MM.1S (cell line): Measurements from ENCODE around the gene FRMD3.

Experiments used
- DNase-seq: peaks from one replicate; pipeline ENCODE4 v3.0.0-alpha.2; 2015
- H2AFZ ChIP-seq: fragments of 300-600 bp; sonication (generic); 2 replicates; pipeline ENCODE4 v1.6.0; 2016; ENCODE audit warnings: antibody characterized with exemption, low read length
- H3F3A ChIP-seq: fragments of 300-600 bp; sonication (generic); 2 replicates; pipeline ENCODE4 v1.6.1; 2016; ENCODE audit warnings: mild to moderate bottlenecking, antibody characterized with exemption, low read length, moderate library complexity, mixed read lengths; ENCODE audit not compliant: insufficient read depth
- H3K27ac ChIP-seq: fragments of 300-600 bp; sonication (generic); 2 replicates; pipeline ENCODE4 v1.5.1; 2016; ENCODE audit warnings: mild to moderate bottlenecking, low read length
- H3K27me3 ChIP-seq: fragments of 300-600 bp; sonication (generic); replicated peaks from 2 replicates; pipeline ENCODE4 v1.6.0; 2016; ENCODE audit warnings: low read length; ENCODE audit not compliant: insufficient read depth
- H3K36me3 ChIP-seq: fragments of 300-600 bp; sonication (generic); replicated peaks from 2 replicates; pipeline ENCODE4 v1.6.1; 2016; ENCODE audit warnings: mild to moderate bottlenecking, low read length, mixed read lengths; ENCODE audit not compliant: insufficient read depth
- H3K4me1 ChIP-seq: fragments of 300-600 bp; sonication (generic); 2 replicates; pipeline ENCODE4 v1.6.1; 2016; ENCODE audit warnings: low read length, mixed read lengths
- H3K4me2 ChIP-seq: fragments of 300-600 bp; sonication (generic); 2 replicates; pipeline ENCODE4 v1.6.0; 2016; ENCODE audit warnings: low read depth, low read length
- H3K4me3 ChIP-seq: fragments of 300-600 bp; sonication (generic); 2 replicates; pipeline ENCODE4 v1.5.1; 2016; ENCODE audit warnings: low read length, mixed read lengths
- H3K79me2 ChIP-seq: fragments of 300-600 bp; sonication (generic); 2 replicates; pipeline ENCODE4 v1.6.1; 2016; ENCODE audit warnings: mixed run types, low read length, mixed read lengths
- H3K9ac ChIP-seq: fragments of 300-600 bp; sonication (generic); 2 replicates; pipeline ENCODE4 v1.6.1; 2016; ENCODE audit warnings: low read length, mixed read lengths
- H3K9me2 ChIP-seq: fragments of 300-600 bp; sonication (generic); replicated peaks from 2 replicates; pipeline ENCODE4 v1.6.1; 2016; ENCODE audit warnings: mild to moderate bottlenecking, low read length, mixed read lengths; ENCODE audit not compliant: insufficient read depth
- H3K9me3 ChIP-seq: fragments of 300-600 bp; sonication (generic); replicated peaks from 2 replicates; pipeline ENCODE4 v1.6.1; 2016; ENCODE audit warnings: mild to moderate bottlenecking, low read length, mixed read lengths; ENCODE audit not compliant: insufficient read depth
- H4K20me1 ChIP-seq: fragments of 300-600 bp; sonication (generic); 2 replicates; pipeline ENCODE4 v1.6.1; 2016; ENCODE audit warnings: mild to moderate bottlenecking, low read length, moderate library complexity, mixed read lengths; ENCODE audit not compliant: insufficient read depth
- CTCF ChIP-seq: fragments of 300-600 bp; sonication (generic); IDR thresholded peaks from 2 replicates; pipeline ENCODE4 v1.5.1; 2016; ENCODE audit warnings: antibody characterized with exemption, low read length, mixed read lengths
- EZH2 ChIP-seq: fragments of 300-600 bp; sonication (generic); optimal IDR thresholded peaks from 2 replicates; pipeline ENCODE3; 2017; ENCODE audit warnings: low read depth, mild to moderate bottlenecking, antibody characterized with exemption, low read length, mixed read lengths
- EZH2phosphoT487 ChIP-seq: fragments of 300-600 bp; sonication (generic); IDR thresholded peaks from 2 replicates; pipeline ENCODE4 v1.6.1; 2018; ENCODE audit warnings: antibody characterized with exemption, low read length

FRMD3 gene

GRCh38 chr9:83413367-83413766 is 124.8 kb downstream of the FRMD3 start:
- Histone ChIP-seq H3K9ac (no peak overlapping the region), H3K9me2 (no peaks in the 10 kb centered on the region), H3K36me3 (no peaks in the 10 kb centered on the region), H3K4me2 (no peak overlapping the region), H3K9me3 (no peaks in the 10 kb centered on the region), H3F3A (no peaks in the 10 kb centered on the region), H2AFZ (no peak overlapping the region), H3K27me3 (no peaks in the 10 kb centered on the region), H3K4me3 (no peak overlapping the region), H3K27ac (no peak overlapping the region), H3K4me1 (no peaks in the 10 kb centered on the region), H4K20me1 (no peaks in the 10 kb centered on the region), H3K79me2 (no peaks in the 10 kb centered on the region)
- no peak for DNase-seq
- TF ChIP-seq EZH2 (no peak), CTCF (no peak), EZH2phosphoT487 (no peak)

- H3K27ac ChIP-seq: no peak overlapping the region
Measured at GRCh38 chr9:83410701-83411100, 127.5 kb downstream of the FRMD3 start.

GRCh38 chr9:83406921-83407320 is 131.3 kb downstream of the FRMD3 start:
- no peaks in the 10 kb centered on the region for H3F3A ChIP-seq
- H3K79me2 ChIP-seq: no peaks in the 10 kb centered on the region
- no peak overlapping the region for H3K9ac ChIP-seq
- no peaks in the 10 kb centered on the region for H3K4me1 ChIP-seq
- no peaks in the 10 kb centered on the region for H3K27me3 ChIP-seq
- no peaks in the 10 kb centered on the region for H4K20me1 ChIP-seq
- H3K9me3 ChIP-seq: no peaks in the 10 kb centered on the region
- no peaks in the 10 kb centered on the region for H3K36me3 ChIP-seq
- no peak overlapping the region for H3K4me2 ChIP-seq
- DNase-seq: no peak
- TF ChIP-seq EZH2 (no peak), EZH2phosphoT487 (no peak), CTCF (no peak)
- no peak overlapping the region for H3K27ac ChIP-seq
- H3K4me3 ChIP-seq: no peak overlapping the region
- no peak overlapping the region for H2AFZ ChIP-seq
- H3K9me2 ChIP-seq: no peaks in the 10 kb centered on the region

More at GRCh38 chr9:83410701-83411100, 127.5 kb downstream of the FRMD3 start:
- no peaks in the 10 kb centered on the region for H3F3A ChIP-seq
- no peaks in the 10 kb centered on the region for H4K20me1 ChIP-seq
- no peaks in the 10 kb centered on the region for H3K36me3 ChIP-seq
- H3K9me2 ChIP-seq: no peaks in the 10 kb centered on the region
- no peaks in the 10 kb centered on the region for H3K9me3 ChIP-seq
- H3K9ac ChIP-seq: no peak overlapping the region
- no peaks in the 10 kb centered on the region for H3K27me3 ChIP-seq
- no peaks in the 10 kb centered on the region for H3K79me2 ChIP-seq
- DNase-seq: no peak
- H2AFZ ChIP-seq: no peak overlapping the region
- no peak overlapping the region for H3K4me3 ChIP-seq
- no peak overlapping the region for H3K4me2 ChIP-seq
- H3K4me1 ChIP-seq: no peaks in the 10 kb centered on the region
- TF ChIP-seq CTCF: no peak
- TF ChIP-seq EZH2: no peak
- TF ChIP-seq EZH2phosphoT487: no peak
